Upper lobe of left lung (tissue), 6 donors: ENCODE measurements around the gene LACTBL1. TPM values are rescaled to one million over a fixed set of nuclear protein-coding genes. Genes with fewer than 3 reads are reported as not detected.
A peak's percentile ranks its signal among the peaks of the same experiment; 100 is the strongest.
"Not testable (repeated sequence)": the region's sequence is repeated elsewhere in the genome, so short reads cannot be mapped to it uniquely, and the experiment has no call there.

Experiments used
- ATAC-seq, 2 donors: fragments of 200-7000 bp; cut with Tn5 transposase; one replicate each; pipeline ENCODE4 v1.9.1; 2022; ENCODE audit warnings: mild to moderate bottlenecking in 2 of 2, moderate library complexity in 2 of 2; ENCODE audit not compliant: low FRiP score in 2 of 2
- DNase-seq, 2 donors: peaks; one replicate each; pipeline ENCODE4 v3.0.0-alpha.2; 2019 to 2020
- H3K27ac ChIP-seq, 4 donors: fragments of 200-600 bp; sonication (generic); one replicate each; pipeline ENCODE4 v1.5.1; 2016 to 2019
- H3K27me3 ChIP-seq, 4 donors: fragments of 200-600 bp; sonication (generic); one replicate each; pipeline ENCODE4 v1.5.1; 2017 to 2019
- H3K36me3 ChIP-seq, 4 donors: fragments of 200-600 bp; sonication (generic); one replicate each; pipeline ENCODE4 v1.5.1; 2016 to 2019
- H3K4me1 ChIP-seq, 4 donors: fragments of 200-600 bp; sonication (generic); one replicate each; pipeline ENCODE4 v1.5.1; 2018 to 2019
- H3K4me3 ChIP-seq, 4 donors: fragments of 200-600 bp; sonication (generic); one replicate each; pipeline ENCODE4 v1.5.1; 2017 to 2019; ENCODE audit warnings: mild to moderate bottlenecking in 2 of 4, moderate library complexity in 1 of 4
- H3K9me3 ChIP-seq, 4 donors: fragments of 200-600 bp; sonication (generic); one replicate each; pipeline ENCODE4 v1.5.1; 2018 to 2019
- CTCF ChIP-seq, 6 experiments: fragments of 450-650 bp in 4 of 6; fragments of 200-600 bp in 2 of 6; sonication (generic) in 2 of 6; IDR thresholded peaks; one replicate each; pipeline ENCODE4 v1.5.1; 2016 to 2019; ENCODE audit warnings: antibody characterized with exemption in 6 of 6
- EP300 ChIP-seq, 4 donors: sonication (generic); formaldehyde crosslinking; IDR thresholded peaks; one replicate each; pipeline ENCODE4 v1.5.1; 2017; ENCODE audit warnings: antibody characterized with exemption in 4 of 4, control low read depth in 2 of 4
- POLR2A ChIP-seq, 4 donors: fragments of 450-650 bp; IDR thresholded peaks; one replicate each; pipeline ENCODE4 v1.5.1; 2016 to 2017; ENCODE audit warnings: antibody characterized with exemption in 4 of 4, mild to moderate bottlenecking in 2 of 4
- POLR2AphosphoS5 ChIP-seq, 2 donors: sonication (generic); formaldehyde crosslinking; IDR thresholded peaks; one replicate each; pipeline ENCODE4 v1.5.1; 2017; ENCODE audit warnings: antibody characterized with exemption in 2 of 2
- WGBS, 2 donors: methylation state at CpG; one replicate each; pipeline ENCODE4 v1.1.5; 2017 to 2018; 5-methylcytosine and 5-hydroxymethylcytosine counted together
- total RNA-seq, 6 donors: library from RNA; depleted of rRNA in 4 of 6; stranded (reverse); fragments of >200 nt in 4 of 6; gene quantifications; one replicate each; pipeline versions ENCODE4 v1.1.0 to v1.2.1, GENCODE V29; 2016 to 2021
- donor health status: DM: no; HTN: no; CAD: no; lungs with moderate emphysema.
- donor health status: DM: no; HTN: yes; CAD: no; lungs with severe emphysema.

LACTBL1 gene
- total RNA-seq, 6 donors from 2014 or later, result not detected

GRCh38 chr1:23019094-23019862 is 46.6 kb upstream of the LACTBL1 start, which contains the start of gene KDM1A:
KDM1A (plus strand) TSS chr1:23019468; CDS start chr1:23019597, 129 bp downstream.
- TF ChIP-seq POLR2A (IDR thresholded peaks at IDR 0.05), result peak in 3 of 4 donors; percentile 60 to 87 (median 86)
- peak; percentile 80 to 90 for TF ChIP-seq POLR2AphosphoS5 (IDR thresholded peaks at IDR 0.05)
- TF ChIP-seq CTCF (IDR thresholded peaks at IDR 0.05), result peak in 2 of 6 experiments; percentile 28 to 48
- no peak for TF ChIP-seq EP300 (IDR thresholded peaks at IDR 0.05)
- peak; percentile 99 to 100 for ATAC-seq
- H3K4me3 ChIP-seq, result peak within 1 kb of the TSS; percentile 80 to 98 (median 85)
- no peaks in the 10 kb centered on the region for H3K36me3 ChIP-seq
- peaks cover 14 to 24% (median 19%) of the 10 kb centered on the region in 4 donors for H3K4me1 ChIP-seq
- H3K27me3 ChIP-seq, result no peaks in the 10 kb centered on the region
- peak within 1 kb of the TSS; percentile 81 to 92 (median 88) for H3K27ac ChIP-seq
- peak; percentile 98 to 99 for DNase-seq
- WGBS, 2 donors, result 1% methylated on average over 18 to 47 of the region's 85 CpGs
- H3K9me3 ChIP-seq, result no peaks in the 10 kb centered on the region

- Histone ChIP-seq H3K4me3 (peak overlapping the region; percentile 56 to 98 (median 84)), H3K36me3 (no peaks in the 10 kb centered on the region), H3K27me3 (no peaks in the 10 kb centered on the region), H3K4me1 (peaks cover 14 to 23% (median 19%) of the 10 kb centered on the region in 4 donors), H3K27ac (peak overlapping the region; percentile 81 to 92 (median 88)), H3K9me3 (no peaks in the 10 kb centered on the region)
- 39 to 44% methylated on average over 10 of the region's 10 CpGs for WGBS, 2 donors
- ATAC-seq (peak; percentile 2 to 6), DNase-seq (no peak)
- TF ChIP-seq EP300 (IDR thresholded peaks at IDR 0.05) (no peak), POLR2AphosphoS5 (IDR thresholded peaks at IDR 0.05) (no peak), CTCF (IDR thresholded peaks at IDR 0.05) (no peak), POLR2A (IDR thresholded peaks at IDR 0.05) (no peak)
Observed at GRCh38 chr1:23018661-23019093, 46.0 kb upstream of the LACTBL1 start.

GRCh38 chr1:23013657-23014056 is 41.0 kb upstream of the LACTBL1 start:
- Histone ChIP-seq H3K9me3 (no peaks in the 10 kb centered on the region), H3K27me3 (no peaks in the 10 kb centered on the region), H3K4me3 (no peak overlapping the region), H3K4me1 (peaks cover 2 to 6% (median 4%) of the 10 kb centered on the region in 4 donors), H3K36me3 (no peaks in the 10 kb centered on the region), H3K27ac (no peak overlapping the region)
- 65 to 72% methylated on average over 2 to 3 of the region's 3 CpGs for WGBS, 2 donors
- no peak for TF ChIP-seq CTCF (IDR thresholded peaks at IDR 0.05)
- no peak for TF ChIP-seq POLR2AphosphoS5 (IDR thresholded peaks at IDR 0.05)
- no peak for TF ChIP-seq EP300 (IDR thresholded peaks at IDR 0.05)
- no peak for TF ChIP-seq POLR2A (IDR thresholded peaks at IDR 0.05)
- ATAC-seq (no peak), DNase-seq (no peak)

- H3K4me1 ChIP-seq, H3K27ac ChIP-seq, H3K9me3 ChIP-seq, H3K36me3 ChIP-seq, H3K4me3 ChIP-seq, DNase-seq, ATAC-seq, H3K27me3 ChIP-seq: not testable (repeated sequence)
- WGBS, 2 donors, result 72 to 93% methylated on average over 8 of the region's 8 CpGs
Observed at GRCh38 chr1:23010025-23010424, 37.4 kb upstream of the LACTBL1 start.

- DNase-seq (no peak), ATAC-seq (no peak)
- TF ChIP-seq EP300 (IDR thresholded peaks at IDR 0.05), result no peak
- Histone ChIP-seq H3K27ac (no peak overlapping the region), H3K4me3 (no peak overlapping the region), H3K27me3 (no peaks in the 10 kb centered on the region), H3K36me3 (no peaks in the 10 kb centered on the region), H3K4me1 (no peaks in the 10 kb centered on the region), H3K9me3 (no peaks in the 10 kb centered on the region)
- WGBS, 2 donors, result 88 to 95% methylated on average over 2 of the region's 2 CpGs
Observed at GRCh38 chr1:23008901-23009300, 36.2 kb upstream of the LACTBL1 start.
